ENCODE results near the gene FAM168B.

DNA sequence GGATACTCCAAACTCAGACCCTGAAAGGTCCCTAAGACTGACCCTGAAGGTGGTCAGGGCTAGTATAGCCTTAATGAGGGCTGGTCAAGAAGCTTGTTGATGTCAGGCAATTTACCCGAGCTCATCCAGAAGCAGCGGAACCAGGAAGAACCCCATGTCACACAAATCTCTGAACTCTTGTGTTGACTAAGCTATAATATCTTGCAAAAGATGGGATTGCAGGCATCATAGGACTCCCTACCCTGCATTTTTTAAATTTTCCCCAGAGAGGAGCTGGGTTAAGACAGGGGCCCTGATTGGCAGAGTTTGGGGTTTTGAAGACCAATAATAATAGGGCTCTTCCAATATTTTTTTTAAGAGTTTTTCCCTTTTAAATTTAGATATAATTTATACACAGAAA is 9.9 kb upstream of the FAM168B start:
- TF ChIP-seq SPI1 (IDR thresholded peaks at IDR 0.05; ENCODE audit: borderline replicate concordance, insufficient read depth, low read depth, low read length) (no peak), POLR2AphosphoS5 (IDR thresholded peaks at IDR 0.05; ENCODE audit: low read length) (no peak), MEF2A (IDR thresholded peaks at IDR 0.05; ENCODE audit: insufficient read depth, low read depth, low read length) (no peak), TBL1XR1 (IDR thresholded peaks at IDR 0.05; ENCODE audit: low read depth, low read length) (no peak), ZNF622 (IDR thresholded peaks at IDR 0.05) (no peak), PAX5 (IDR thresholded peaks at IDR 0.05; ENCODE audit: borderline replicate concordance, low read depth, low read length) (no peak), SP1 (IDR thresholded peaks at IDR 0.05; ENCODE audit: low read depth, low read length) (no peak), CREB1 (IDR thresholded peaks at IDR 0.05; ENCODE audit: low read depth) (no peak), POLR2A (IDR thresholded peaks at IDR 0.05; ENCODE audit: low read depth, low read length) (no peak), ZNF274 (IDR thresholded peaks at IDR 0.05; ENCODE audit: insufficient read depth, insufficient read length) (no peak)
- TF ChIP-seq, protein P1, sequence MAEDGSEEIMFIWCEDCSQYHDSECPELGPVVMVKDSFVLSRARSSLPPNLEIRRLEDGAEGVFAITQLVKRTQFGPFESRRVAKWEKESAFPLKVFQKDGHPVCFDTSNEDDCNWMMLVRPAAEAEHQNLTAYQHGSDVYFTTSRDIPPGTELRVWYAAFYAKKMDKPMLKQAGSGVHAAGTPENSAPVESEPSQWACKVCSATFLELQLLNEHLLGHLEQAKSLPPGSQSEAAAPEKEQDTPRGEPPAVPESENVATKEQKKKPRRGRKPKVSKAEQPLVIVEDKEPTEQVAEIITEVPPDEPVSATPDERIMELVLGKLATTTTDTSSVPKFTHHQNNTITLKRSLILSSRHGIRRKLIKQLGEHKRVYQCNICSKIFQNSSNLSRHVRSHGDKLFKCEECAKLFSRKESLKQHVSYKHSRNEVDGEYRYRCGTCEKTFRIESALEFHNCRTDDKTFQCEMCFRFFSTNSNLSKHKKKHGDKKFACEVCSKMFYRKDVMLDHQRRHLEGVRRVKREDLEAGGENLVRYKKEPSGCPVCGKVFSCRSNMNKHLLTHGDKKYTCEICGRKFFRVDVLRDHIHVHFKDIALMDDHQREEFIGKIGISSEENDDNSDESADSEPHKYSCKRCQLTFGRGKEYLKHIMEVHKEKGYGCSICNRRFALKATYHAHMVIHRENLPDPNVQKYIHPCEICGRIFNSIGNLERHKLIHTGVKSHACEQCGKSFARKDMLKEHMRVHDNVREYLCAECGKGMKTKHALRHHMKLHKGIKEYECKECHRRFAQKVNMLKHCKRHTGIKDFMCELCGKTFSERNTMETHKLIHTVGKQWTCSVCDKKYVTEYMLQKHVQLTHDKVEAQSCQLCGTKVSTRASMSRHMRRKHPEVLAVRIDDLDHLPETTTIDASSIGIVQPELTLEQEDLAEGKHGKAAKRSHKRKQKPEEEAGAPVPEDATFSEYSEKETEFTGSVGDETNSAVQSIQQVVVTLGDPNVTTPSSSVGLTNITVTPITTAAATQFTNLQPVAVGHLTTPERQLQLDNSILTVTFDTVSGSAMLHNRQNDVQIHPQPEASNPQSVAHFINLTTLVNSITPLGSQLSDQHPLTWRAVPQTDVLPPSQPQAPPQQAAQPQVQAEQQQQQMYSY (CRISPR knock-in tag; IDR thresholded peaks at IDR 0.05): no peak
- TF ChIP-seq, protein P2, sequence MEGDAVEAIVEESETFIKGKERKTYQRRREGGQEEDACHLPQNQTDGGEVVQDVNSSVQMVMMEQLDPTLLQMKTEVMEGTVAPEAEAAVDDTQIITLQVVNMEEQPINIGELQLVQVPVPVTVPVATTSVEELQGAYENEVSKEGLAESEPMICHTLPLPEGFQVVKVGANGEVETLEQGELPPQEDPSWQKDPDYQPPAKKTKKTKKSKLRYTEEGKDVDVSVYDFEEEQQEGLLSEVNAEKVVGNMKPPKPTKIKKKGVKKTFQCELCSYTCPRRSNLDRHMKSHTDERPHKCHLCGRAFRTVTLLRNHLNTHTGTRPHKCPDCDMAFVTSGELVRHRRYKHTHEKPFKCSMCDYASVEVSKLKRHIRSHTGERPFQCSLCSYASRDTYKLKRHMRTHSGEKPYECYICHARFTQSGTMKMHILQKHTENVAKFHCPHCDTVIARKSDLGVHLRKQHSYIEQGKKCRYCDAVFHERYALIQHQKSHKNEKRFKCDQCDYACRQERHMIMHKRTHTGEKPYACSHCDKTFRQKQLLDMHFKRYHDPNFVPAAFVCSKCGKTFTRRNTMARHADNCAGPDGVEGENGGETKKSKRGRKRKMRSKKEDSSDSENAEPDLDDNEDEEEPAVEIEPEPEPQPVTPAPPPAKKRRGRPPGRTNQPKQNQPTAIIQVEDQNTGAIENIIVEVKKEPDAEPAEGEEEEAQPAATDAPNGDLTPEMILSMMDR (IDR thresholded peaks at IDR 0.05 in 2 of 3, conservative IDR thresholded peaks at IDR 0.05 in 1 of 3; ENCODE audit: control insufficient read depth in 2 of 3, extremely low read depth in 1 of 3, insufficient read depth in 1 of 3, low read depth in 3 of 3, low read length in 3 of 3): no peak
- TF ChIP-seq, protein P3, sequence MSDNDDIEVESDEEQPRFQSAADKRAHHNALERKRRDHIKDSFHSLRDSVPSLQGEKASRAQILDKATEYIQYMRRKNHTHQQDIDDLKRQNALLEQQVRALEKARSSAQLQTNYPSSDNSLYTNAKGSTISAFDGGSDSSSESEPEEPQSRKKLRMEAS (IDR thresholded peaks at IDR 0.05; ENCODE audit: low read depth, low read length): no peak
